H1 (cell line): ENCODE measurements around the gene AAGAB. TPM values are rescaled to one million over a fixed set of nuclear protein-coding genes. Genes with fewer than 3 reads are reported as not detected.
A peak's percentile ranks its signal among the peaks of the same experiment; 100 is the strongest.

Experiments used
- polyA plus RNA-seq, 7 experiments: library from polyadenylated mRNA; depleted of rRNA in 3 of 7; stranded (reverse) in 5 of 7; unstranded in 2 of 7; fragments of >200 nt in 5 of 7; fragments of 200-250 nt in 2 of 7; gene quantifications; 1 replicate in 5 of 7; 2 replicates in 1 of 7; 4 replicates in 1 of 7; pipeline versions ENCODE4 v1.2.1 to v1.2.3, GENCODE V29; 2011 to 2013; ENCODE audit warnings: missing spikeins in 2 of 7, mixed read lengths in 2 of 7
- total RNA-seq: library from RNA; stranded (reverse); fragmentation: NEBNext Ultra II Directional; extraction: Animal tissue kit (Norgen Biotek cat#: 25700); gene quantifications from 2 replicates; pipeline ENCODE4 v1.2.1, GENCODE V29; 2021
- TF ChIP-seq, protein P1 (sequence below): IDR thresholded peaks from 2 replicates; pipeline ENCODE4 v1.6.1; 2012; ENCODE audit warnings: inconsistent platforms

The AAGAB gene
- total and polyA plus RNA-seq, 2 of the 8 experiments (the other 6 are each of a cell fraction or from before 2014, with no cell fraction given): 20.1 to 45.9 TPM

DNA sequence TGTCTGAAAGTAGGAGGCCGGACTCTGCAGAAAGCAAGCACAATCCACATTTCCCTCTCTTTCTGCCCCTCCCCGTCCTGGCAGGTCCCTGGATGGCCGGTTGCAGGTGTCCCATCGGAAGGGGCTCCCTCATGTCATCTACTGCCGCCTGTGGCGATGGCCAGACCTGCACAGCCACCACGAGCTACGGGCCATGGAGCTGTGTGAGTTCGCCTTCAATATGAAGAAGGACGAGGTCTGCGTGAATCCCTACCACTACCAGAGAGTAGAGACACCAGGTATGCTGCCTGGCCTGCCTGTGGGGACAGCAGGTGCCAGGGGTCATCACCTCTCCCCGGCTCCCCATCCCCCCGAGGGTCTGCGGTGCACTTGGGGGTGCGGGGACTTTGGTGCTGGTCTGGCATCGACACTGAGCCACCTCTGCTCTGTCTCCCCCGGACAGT lies 89.6 kb downstream of the AAGAB start (continued):
- TF ChIP-seq, protein P1, sequence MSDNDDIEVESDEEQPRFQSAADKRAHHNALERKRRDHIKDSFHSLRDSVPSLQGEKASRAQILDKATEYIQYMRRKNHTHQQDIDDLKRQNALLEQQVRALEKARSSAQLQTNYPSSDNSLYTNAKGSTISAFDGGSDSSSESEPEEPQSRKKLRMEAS: peak; percentile 66; the same call in 1 of the 2 replicates
